OCI-LY1 (cell line): ENCODE results near the gene OR2M5.

Source experiments
- H2AFZ ChIP-seq: fragments of 200-600 bp; sonication (generic), shearing (Covaris generic); 2 replicates; pipeline ENCODE4 v1.6.0; 2014; ENCODE audit warnings: antibody characterized with exemption, mild to moderate bottlenecking, low read length
- H3F3A ChIP-seq: fragments of 200-600 bp; sonication (generic), shearing (Covaris generic); 2 replicates; pipeline ENCODE4 v1.6.0; 2014; ENCODE audit warnings: mild to moderate bottlenecking, antibody characterized with exemption, low read length, moderate library complexity; ENCODE audit not compliant: insufficient read depth
- H3K27ac ChIP-seq: fragments of 200-600 bp; sonication (generic); 2 replicates; pipeline ENCODE4 v1.5.1; 2014; ENCODE audit warnings: low read length, mixed run types, mild to moderate bottlenecking, low read depth; ENCODE audit not compliant: poor library complexity, severe bottlenecking
- H3K27me3 ChIP-seq: fragments of 200-600 bp; sonication (generic); 2 replicates; pipeline ENCODE4 v1.6.0; 2014; ENCODE audit warnings: antibody characterized with exemption, mild to moderate bottlenecking, low read length, moderate library complexity; ENCODE audit not compliant: insufficient read depth
- H3K36me3 ChIP-seq: fragments of 200-600 bp; sonication (generic); 2 replicates; pipeline ENCODE4 v1.6.1; 2014; ENCODE audit warnings: mild to moderate bottlenecking, antibody characterized with exemption, low read length, moderate library complexity, mixed read lengths; ENCODE audit not compliant: insufficient read depth
- H3K4me1 ChIP-seq: fragments of 200-600 bp; sonication (generic); 2 replicates; pipeline ENCODE4 v1.5.1; 2014; ENCODE audit warnings: mild to moderate bottlenecking, low read length, moderate library complexity; ENCODE audit not compliant: insufficient read depth, severe bottlenecking
- H3K4me2 ChIP-seq: fragments of 200-600 bp; sonication (generic), shearing (Covaris generic); 2 replicates; pipeline ENCODE4 v1.6.1; 2014; ENCODE audit warnings: low read length
- H3K4me3 ChIP-seq: fragments of 200-600 bp; sonication (generic); 2 replicates; pipeline ENCODE4 v1.5.1; 2014; ENCODE audit warnings: low read length, low read depth, mild to moderate bottlenecking, mixed read lengths; ENCODE audit not compliant: poor library complexity, severe bottlenecking
- H3K79me2 ChIP-seq: fragments of 200-600 bp; shearing (Covaris generic); 2 replicates; pipeline ENCODE4 v1.6.1; 2016; ENCODE audit warnings: mixed run types, low read length, mixed read lengths; ENCODE audit not compliant: insufficient read depth
- H3K9ac ChIP-seq: fragments of 200-600 bp; sonication (generic), shearing (Covaris generic); 2 replicates; pipeline ENCODE4 v1.6.1; 2014; ENCODE audit warnings: mild to moderate bottlenecking, low read length, mixed read lengths
- H3K9me2 ChIP-seq: fragments of 200-600 bp; sonication (generic), shearing (Covaris generic); 2 replicates; pipeline ENCODE4 v1.6.1; 2014; ENCODE audit warnings: low read depth, mild to moderate bottlenecking, low read length, mixed read lengths
- H3K9me3 ChIP-seq: fragments of 200-600 bp; shearing (Covaris generic); 2 replicates; pipeline ENCODE4 v1.6.1; 2014; ENCODE audit warnings: low read length, mixed read lengths
- H4K20me1 ChIP-seq: fragments of 200-600 bp; sonication (generic), shearing (Covaris generic); 2 replicates; pipeline ENCODE4 v1.6.0; 2016; ENCODE audit warnings: mild to moderate bottlenecking, low read length; ENCODE audit not compliant: insufficient read depth
- EZH2 ChIP-seq: fragments of 200-600 bp; sonication (generic), shearing (Covaris generic); IDR thresholded peaks from 2 replicates; pipeline ENCODE4 v1.8.0; 2017; ENCODE audit warnings: borderline replicate concordance, mixed run types, mild to moderate bottlenecking, antibody characterized with exemption, low read length, moderate library complexity, mixed read lengths
- TF ChIP-seq, protein P1 (sequence below): fragments of 200-600 bp; sonication (generic), shearing (Covaris generic); IDR thresholded peaks from 2 replicates; pipeline ENCODE4 v1.5.1; 2017; ENCODE audit warnings: mild to moderate bottlenecking, antibody characterized with exemption, low read length, moderate library complexity, mixed read lengths

The OR2M5 gene

DNA sequence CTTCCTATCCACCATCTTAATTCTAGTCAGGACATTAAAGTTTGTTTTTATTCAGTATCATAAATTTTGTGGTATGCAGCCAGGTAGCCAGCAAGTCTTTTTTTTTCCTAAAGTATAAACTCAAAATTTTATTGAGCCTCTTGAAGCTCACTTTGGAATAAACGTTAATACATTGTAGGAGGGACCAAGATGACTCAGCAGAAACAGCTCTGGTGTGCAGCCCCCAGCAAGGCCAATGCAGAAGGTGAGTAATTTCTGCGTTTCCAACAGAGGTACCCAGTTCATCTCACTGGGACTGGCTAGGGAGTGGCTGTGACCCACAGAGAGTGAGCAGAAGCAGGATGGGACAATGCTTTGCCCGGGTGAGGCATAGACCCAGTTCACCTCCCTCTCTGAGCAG, 42.4 kb downstream of the OR2M5 start:
- Histone ChIP-seq H3K9ac (no peak overlapping the region), H3K4me1 (no peaks in the 10 kb centered on the region), H3K4me3 (no peak overlapping the region), H3K9me2 (no peaks in the 10 kb centered on the region), H3K79me2 (no peaks in the 10 kb centered on the region), H3K27me3 (no peaks in the 10 kb centered on the region), H2AFZ (no peak overlapping the region), H4K20me1 (no peaks in the 10 kb centered on the region), H3K27ac (no peak overlapping the region), H3K36me3 (no peaks in the 10 kb centered on the region), H3K9me3 (no peaks in the 10 kb centered on the region), H3F3A (no peaks in the 10 kb centered on the region), H3K4me2 (no peak overlapping the region)
- TF ChIP-seq, protein P1, sequence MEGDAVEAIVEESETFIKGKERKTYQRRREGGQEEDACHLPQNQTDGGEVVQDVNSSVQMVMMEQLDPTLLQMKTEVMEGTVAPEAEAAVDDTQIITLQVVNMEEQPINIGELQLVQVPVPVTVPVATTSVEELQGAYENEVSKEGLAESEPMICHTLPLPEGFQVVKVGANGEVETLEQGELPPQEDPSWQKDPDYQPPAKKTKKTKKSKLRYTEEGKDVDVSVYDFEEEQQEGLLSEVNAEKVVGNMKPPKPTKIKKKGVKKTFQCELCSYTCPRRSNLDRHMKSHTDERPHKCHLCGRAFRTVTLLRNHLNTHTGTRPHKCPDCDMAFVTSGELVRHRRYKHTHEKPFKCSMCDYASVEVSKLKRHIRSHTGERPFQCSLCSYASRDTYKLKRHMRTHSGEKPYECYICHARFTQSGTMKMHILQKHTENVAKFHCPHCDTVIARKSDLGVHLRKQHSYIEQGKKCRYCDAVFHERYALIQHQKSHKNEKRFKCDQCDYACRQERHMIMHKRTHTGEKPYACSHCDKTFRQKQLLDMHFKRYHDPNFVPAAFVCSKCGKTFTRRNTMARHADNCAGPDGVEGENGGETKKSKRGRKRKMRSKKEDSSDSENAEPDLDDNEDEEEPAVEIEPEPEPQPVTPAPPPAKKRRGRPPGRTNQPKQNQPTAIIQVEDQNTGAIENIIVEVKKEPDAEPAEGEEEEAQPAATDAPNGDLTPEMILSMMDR, result no peak
- no peak for TF ChIP-seq EZH2

- H3K4me3 ChIP-seq, result no peak overlapping the region
- no peak for TF ChIP-seq EZH2
- TF ChIP-seq, protein P1, result no peak
- H3K9me2 ChIP-seq, result no peaks in the 10 kb centered on the region
- no peaks in the 10 kb centered on the region for H3K79me2 ChIP-seq
- no peak overlapping the region for H3K4me2 ChIP-seq
- no peaks in the 10 kb centered on the region for H3K36me3 ChIP-seq
- no peaks in the 10 kb centered on the region for H3K9me3 ChIP-seq
- no peaks in the 10 kb centered on the region for H3K27me3 ChIP-seq
- H4K20me1 ChIP-seq, result no peaks in the 10 kb centered on the region
- no peaks in the 10 kb centered on the region for H3F3A ChIP-seq
- no peak overlapping the region for H2AFZ ChIP-seq
- H3K4me1 ChIP-seq, result no peaks in the 10 kb centered on the region
- no peak overlapping the region for H3K9ac ChIP-seq
- H3K27ac ChIP-seq, result no peak overlapping the region
Observed at GRCh38 chr1:248189026-248189425, 44.1 kb downstream of the OR2M5 start.

DNA sequence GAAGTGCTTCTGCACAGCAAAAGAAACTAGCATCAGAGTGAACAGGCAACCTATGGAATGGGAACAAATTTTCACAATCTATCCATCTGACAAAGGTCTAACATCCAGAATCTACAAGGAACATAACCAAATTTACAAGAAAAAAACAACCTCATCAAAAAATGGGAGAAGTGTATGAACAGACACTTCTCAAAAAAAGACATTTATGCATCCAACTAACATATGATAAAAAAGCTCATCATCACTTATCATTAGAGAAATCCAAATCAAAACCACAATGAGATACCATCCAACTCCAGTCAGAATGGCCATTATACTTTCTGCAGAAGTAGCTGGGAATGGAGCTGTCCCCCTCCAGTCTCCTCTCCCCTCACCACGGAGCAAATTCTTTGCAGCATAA, 49.2 kb downstream of the OR2M5 start:
- Histone ChIP-seq H3K27me3 (no peaks in the 10 kb centered on the region), H3K4me3 (no peak overlapping the region), H3K4me2 (no peak overlapping the region), H3K27ac (no peak overlapping the region), H3K9me3 (no peaks in the 10 kb centered on the region), H3K9me2 (no peaks in the 10 kb centered on the region), H4K20me1 (no peaks in the 10 kb centered on the region), H3F3A (no peaks in the 10 kb centered on the region), H2AFZ (no peak overlapping the region), H3K36me3 (no peaks in the 10 kb centered on the region), H3K9ac (no peak overlapping the region), H3K4me1 (no peaks in the 10 kb centered on the region), H3K79me2 (no peaks in the 10 kb centered on the region)
- TF ChIP-seq EZH2, result no peak
- TF ChIP-seq, protein P1, result no peak
